ENCODE results near the gene DOK5. TPM values are rescaled to one million over a fixed set of nuclear protein-coding genes. Genes with fewer than 3 reads are reported as not detected.

Gene DOK5
- total and polyA plus RNA-seq, 2 of the 4 experiments (the other 2 are of a cell fraction) = 2.8 to 3.9 TPM

DNA sequence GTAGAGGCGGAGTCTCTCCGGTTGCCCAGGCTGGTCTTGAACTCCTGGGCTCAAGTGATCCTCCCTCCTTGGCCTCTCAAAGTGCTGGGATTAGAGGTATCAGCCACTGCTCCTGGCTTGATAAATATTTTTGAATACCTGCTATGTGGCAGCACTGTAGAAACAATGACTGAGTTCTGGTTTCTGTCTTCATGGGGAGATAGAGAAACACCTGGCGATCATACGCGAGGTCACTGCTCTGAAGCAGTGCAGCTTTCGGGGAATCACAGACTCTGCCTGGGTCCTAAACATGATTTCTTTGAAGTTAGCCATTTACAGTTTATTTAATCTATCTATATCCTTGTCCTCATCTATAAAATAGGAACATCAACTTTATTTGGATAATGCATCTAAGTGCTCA, 31.2 kb downstream of the DOK5 start:
- Histone ChIP-seq H3K14ac (replicated peaks; ENCODE audit: low read depth, low read length) (no peak overlapping the region), H3K4me2 (ENCODE audit: low read depth, low read length) (no peak overlapping the region), H3K4me3 (ENCODE audit: insufficient read depth, low read depth, low read length) (no peak overlapping the region), H3K9ac (ENCODE audit: low read depth, low read length) (no peak overlapping the region), H2AK9ac (replicated peaks; ENCODE audit: low read depth, low read length, poor library complexity) (no peak overlapping the region), H2AK5ac (ENCODE audit: low read depth, low read length) (no peak overlapping the region), H2BK20ac (ENCODE audit: low read depth, low read length) (no peak overlapping the region), H3K9me3 (ENCODE audit: control insufficient read depth, insufficient read depth, low read length) (peaks cover 2% of the 10 kb centered on the region; the same call in 1 of the 2 replicates), H2BK5ac (ENCODE audit: low read depth, low read length, poor library complexity, severe bottlenecking) (no peak overlapping the region), H3K36me3 (ENCODE audit: control insufficient read depth, insufficient read depth, low read length) (no peaks in the 10 kb centered on the region), H3K27me3 (ENCODE audit: control insufficient read depth, insufficient read depth, low read length) (no peaks in the 10 kb centered on the region), H3K79me1 (ENCODE audit: low read depth in 1 of 2, low read length in 2 of 2) (no peaks in the 10 kb centered on the region), H3K27ac (ENCODE audit: insufficient read depth, low read length) (no peak overlapping the region), H2AFZ (replicated peaks; ENCODE audit: low read length, poor library complexity) (no peak overlapping the region), H3K18ac (ENCODE audit: low read depth, low read length) (no peak overlapping the region), H3K4ac (ENCODE audit: low read depth, low read length) (no peak overlapping the region), H4K8ac (ENCODE audit: low read depth in 2 of 2, low read length in 2 of 2) (no peak overlapping the region), H4K91ac (ENCODE audit: insufficient read depth, low read depth, low read length) (no peak overlapping the region), H3K4me1 (ENCODE audit: control insufficient read depth, insufficient read depth, low read length) (no peaks in the 10 kb centered on the region), H3K23ac (ENCODE audit: low read depth, low read length) (no peak overlapping the region), H3K9me1 (ENCODE audit: insufficient read depth, low read length) (no peaks in the 10 kb centered on the region), H4K20me1 (ENCODE audit: insufficient read depth, low read length) (no peaks in the 10 kb centered on the region), H2BK15ac (ENCODE audit: low read depth, low read length) (no peak overlapping the region), H3K56ac (ENCODE audit: extremely low read depth, insufficient read depth, low read length) (no peak overlapping the region), H2BK120ac (ENCODE audit: low read depth, low read length) (no peak overlapping the region), H4K5ac (ENCODE audit: low read depth, low read length) (no peak overlapping the region)
- BruUV-seq (replicated peaks) = no TSS peak
- dilution Hi-C loops (cut with HindIII; ENCODE audit: low sequenced_read_pairs, unreplicated experiment) = no loop called here
- ChIA-PET POLR2A (ENCODE audit: unreplicated experiment) (no interaction called here), CTCF (no interaction called here)
- 87% methylated on average over 2 of the region's 6 CpGs; no CpG with 5 or more reads in 1 of the 2 experiments for WGBS, 2 experiments (ENCODE audit: extremely low coverage in 2 of 2, insufficient read length in 1 of 2)
- intact Hi-C loops (cut with micrococcal nuclease) = no loop called here
- no peak for DNase-seq
- TF ChIP-seq, protein P1, sequence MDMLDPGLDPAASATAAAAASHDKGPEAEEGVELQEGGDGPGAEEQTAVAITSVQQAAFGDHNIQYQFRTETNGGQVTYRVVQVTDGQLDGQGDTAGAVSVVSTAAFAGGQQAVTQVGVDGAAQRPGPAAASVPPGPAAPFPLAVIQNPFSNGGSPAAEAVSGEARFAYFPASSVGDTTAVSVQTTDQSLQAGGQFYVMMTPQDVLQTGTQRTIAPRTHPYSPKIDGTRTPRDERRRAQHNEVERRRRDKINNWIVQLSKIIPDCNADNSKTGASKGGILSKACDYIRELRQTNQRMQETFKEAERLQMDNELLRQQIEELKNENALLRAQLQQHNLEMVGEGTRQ (IDR thresholded peaks at IDR 0.05; ENCODE audit: low read depth, low read length) = no peak
- no peak for ATAC-seq (ENCODE audit: low read depth)
- in situ Hi-C loops (cut with MboI; ENCODE audit: low sequenced_read_pairs) = no loop called here
